IPS-20b (cell line): ENCODE results near the gene SMARCD3.

ENCODE experiments used
- H3K27ac ChIP-seq: one replicate; pipeline ENCODE4 v1.5.1; 2013; ENCODE audit warnings: low read length
- H3K27me3 ChIP-seq: 2 replicates; pipeline ENCODE4 v1.6.1; 2013; ENCODE audit warnings: mild to moderate bottlenecking, low read length, inconsistent platforms; ENCODE audit not compliant: insufficient read depth
- H3K36me3 ChIP-seq: 2 replicates; pipeline ENCODE4 v1.6.1; 2013; ENCODE audit warnings: low read depth, mild to moderate bottlenecking, inconsistent platforms, low read length, moderate library complexity; ENCODE audit not compliant: insufficient read depth
- H3K4me1 ChIP-seq: 2 replicates; pipeline ENCODE4 v1.6.1; 2013; ENCODE audit warnings: mild to moderate bottlenecking, control low read depth, inconsistent platforms, low read length, moderate library complexity; ENCODE audit not compliant: insufficient read depth
- H3K4me3 ChIP-seq: 2 replicates; pipeline ENCODE4 v1.5.1; 2013; ENCODE audit warnings: mild to moderate bottlenecking, low read length, inconsistent platforms
- H3K9ac ChIP-seq: 2 replicates; pipeline ENCODE4 v1.6.1; 2013; ENCODE audit warnings: low read depth, mild to moderate bottlenecking, inconsistent platforms, low read length, moderate library complexity
- H3K9me3 ChIP-seq: 2 replicates; pipeline ENCODE4 v1.6.1; 2013; ENCODE audit warnings: mild to moderate bottlenecking, low read depth, low read length, inconsistent platforms; ENCODE audit not compliant: insufficient read depth

Gene SMARCD3

GRCh38 chr7:151231080-151231479, 17.4 kb downstream of the SMARCD3 start:
- peaks cover 7% of the 10 kb centered on the region for H3K4me1 ChIP-seq
- no peak overlapping the region for H3K4me3 ChIP-seq
- H3K9ac ChIP-seq = no peak overlapping the region

GRCh38 chr7:151229249-151229648, 19.2 kb downstream of the SMARCD3 start:
- H3K27ac ChIP-seq = no peak overlapping the region
- peaks cover 15% of the 10 kb centered on the region for H3K36me3 ChIP-seq
- no peaks in the 10 kb centered on the region for H3K27me3 ChIP-seq
- H3K4me3 ChIP-seq = no peak overlapping the region
- no peaks in the 10 kb centered on the region for H3K9me3 ChIP-seq
- H3K4me1 ChIP-seq = peaks cover 13% of the 10 kb centered on the region
- H3K9ac ChIP-seq = no peak overlapping the region

More at GRCh38 chr7:151231080-151231479, 17.4 kb downstream of the SMARCD3 start:
- H3K27me3 ChIP-seq = no peaks in the 10 kb centered on the region
- H3K9me3 ChIP-seq = no peaks in the 10 kb centered on the region
- H3K36me3 ChIP-seq = peaks cover 15% of the 10 kb centered on the region
- no peak overlapping the region for H3K27ac ChIP-seq

GRCh38 chr7:151228024-151228866, 20.2 kb downstream of the SMARCD3 start:
- H3K9ac ChIP-seq = peak overlapping the region; percentile 80; the same call in 1 of the 2 replicates
- peak overlapping the region; percentile 81 for H3K27ac ChIP-seq
- H3K9me3 ChIP-seq = no peaks in the 10 kb centered on the region
- peaks cover 25% of the 10 kb centered on the region for H3K36me3 ChIP-seq
- peak overlapping the region; percentile 86 for H3K4me3 ChIP-seq
- no peaks in the 10 kb centered on the region for H3K27me3 ChIP-seq
- peaks cover 13% of the 10 kb centered on the region for H3K4me1 ChIP-seq

DNA sequence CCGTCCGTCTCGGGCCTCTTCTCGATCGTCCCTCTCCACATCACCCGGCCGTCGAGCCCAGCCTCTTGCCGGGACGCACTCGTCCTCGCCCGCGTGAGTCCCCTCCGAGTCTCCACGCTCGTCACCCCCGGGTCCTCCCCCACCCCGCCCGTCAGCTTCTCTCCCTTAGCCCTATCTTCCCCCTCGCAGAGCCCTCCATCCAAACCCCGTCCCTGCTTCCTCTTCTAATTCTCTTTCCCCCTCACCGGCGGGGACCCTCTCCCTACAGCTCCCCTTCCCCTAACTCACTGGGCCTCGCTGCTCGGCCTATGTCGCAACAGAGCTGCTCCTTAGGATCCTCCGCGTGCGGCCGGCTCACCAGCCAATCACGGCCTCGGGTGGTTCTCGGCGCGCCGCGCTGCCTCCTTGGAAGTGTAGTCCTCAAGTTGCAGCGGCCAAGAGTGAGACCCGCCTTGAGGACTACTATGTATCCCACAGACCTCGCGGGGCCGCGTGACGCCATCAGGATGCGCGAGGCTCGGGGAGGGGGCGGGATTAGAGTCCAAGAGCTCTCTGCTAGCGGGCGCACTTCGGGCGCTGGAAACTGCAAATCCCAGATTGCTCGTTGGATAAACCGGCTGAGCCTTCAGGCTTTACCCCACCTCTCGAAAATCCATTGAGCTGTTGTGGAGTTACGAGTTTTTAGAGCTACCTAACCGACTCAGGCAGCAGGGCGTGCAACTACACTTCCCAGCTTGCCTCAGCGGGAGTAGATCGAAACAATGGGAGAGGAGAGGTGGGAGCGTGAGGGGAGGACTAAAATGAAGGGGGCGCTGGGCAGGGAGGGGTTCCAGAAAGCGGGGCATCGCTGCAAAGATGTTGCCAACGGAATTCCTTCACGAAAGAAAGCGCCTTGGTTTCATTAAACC, 21.4 kb downstream of the SMARCD3 start, which contains the start of gene ABCF2:
ABCF2 (minus strand) TSS at position 331 of the 908 bp plus-strand sequence. CDS start 747 bp downstream, outside the sequence.
- Histone ChIP-seq H3K9ac (peak within 1 kb of the TSS; percentile 92), H3K9me3 (no peaks in the 10 kb centered on the region), H3K4me1 (peaks cover 13% of the 10 kb centered on the region), H3K4me3 (peak within 1 kb of the TSS; percentile 86), H3K27ac (peak within 1 kb of the TSS; percentile 81), H3K36me3 (peaks cover 36% of the 10 kb centered on the region), H3K27me3 (no peaks in the 10 kb centered on the region)

- peaks cover 42% of the 10 kb centered on the region for H3K36me3 ChIP-seq
- H3K27ac ChIP-seq = no peak overlapping the region
- no peaks in the 10 kb centered on the region for H3K9me3 ChIP-seq
- H3K4me1 ChIP-seq = peaks cover 13% of the 10 kb centered on the region
- H3K9ac ChIP-seq = peak overlapping the region; percentile 92
- H3K27me3 ChIP-seq = no peaks in the 10 kb centered on the region
- peak overlapping the region; percentile 86 for H3K4me3 ChIP-seq
Observed at GRCh38 chr7:151226560-151226874, 22.0 kb downstream of the SMARCD3 start.

DNA sequence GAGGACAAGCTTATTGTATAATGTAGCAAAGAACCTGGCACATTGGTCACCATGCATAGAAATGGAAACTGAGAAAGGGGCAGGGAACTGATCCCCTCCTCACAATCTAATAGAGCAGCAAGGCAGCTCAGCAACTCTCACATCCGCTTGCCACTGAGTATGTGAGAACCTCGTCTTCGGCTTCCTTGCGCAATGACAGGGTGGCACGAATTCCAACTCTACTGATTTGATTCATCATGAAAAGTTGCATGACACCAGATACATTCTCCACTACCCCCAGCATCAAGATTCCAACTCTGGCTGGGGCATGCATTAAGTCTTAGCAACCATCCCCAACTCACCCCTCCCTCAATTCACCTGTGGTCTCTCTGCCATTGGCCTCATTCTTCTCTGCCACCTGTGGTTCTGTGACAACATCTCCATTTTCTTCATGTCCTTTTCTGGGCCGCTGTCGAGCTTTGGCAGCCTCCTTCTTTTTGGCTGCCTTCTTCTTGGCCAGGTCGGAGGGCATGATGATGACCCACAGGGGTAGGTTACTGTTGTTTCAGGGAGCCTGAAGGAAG, 22.5 kb downstream of the SMARCD3 start:
- peaks cover 13% of the 10 kb centered on the region for H3K4me1 ChIP-seq
- no peaks in the 10 kb centered on the region for H3K9me3 ChIP-seq
- H3K27me3 ChIP-seq = no peaks in the 10 kb centered on the region
- peaks cover 45% of the 10 kb centered on the region for H3K36me3 ChIP-seq
- peak overlapping the region; percentile 86 for H3K4me3 ChIP-seq
- H3K9ac ChIP-seq = peak overlapping the region; percentile 92; the same call in 1 of the 2 replicates
- no peak overlapping the region for H3K27ac ChIP-seq

- no peak overlapping the region for H3K4me3 ChIP-seq
- no peak overlapping the region for H3K9ac ChIP-seq
- peaks cover 13% of the 10 kb centered on the region for H3K4me1 ChIP-seq
- no peaks in the 10 kb centered on the region for H3K27me3 ChIP-seq
- H3K9me3 ChIP-seq = no peaks in the 10 kb centered on the region
- no peak overlapping the region for H3K27ac ChIP-seq
- peaks cover 66% of the 10 kb centered on the region for H3K36me3 ChIP-seq
Observed at GRCh38 chr7:151223728-151224127, 24.8 kb downstream of the SMARCD3 start.

DNA sequence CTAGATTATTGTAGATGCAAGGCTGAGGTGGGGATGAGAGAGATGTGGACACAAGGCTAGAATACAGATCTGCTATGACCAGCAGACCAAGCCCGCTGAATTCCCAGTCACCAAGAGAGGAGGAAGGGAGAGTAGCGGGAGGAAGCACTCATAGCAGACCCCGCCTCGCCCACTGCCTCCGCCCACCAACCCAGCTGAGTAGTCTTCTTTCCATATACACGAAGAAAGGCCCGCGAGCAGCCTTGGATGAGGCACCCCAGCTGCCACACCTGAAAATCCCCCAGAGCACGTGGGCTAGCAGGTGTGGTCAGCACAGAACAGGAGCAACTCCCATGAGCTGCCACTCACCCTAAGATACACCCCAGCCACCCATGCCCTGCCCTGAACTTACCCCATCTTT, 30.3 kb downstream of the SMARCD3 start:
- Histone ChIP-seq H3K27ac (no peak overlapping the region), H3K4me1 (no peaks in the 10 kb centered on the region), H3K27me3 (no peaks in the 10 kb centered on the region), H3K9me3 (no peaks in the 10 kb centered on the region), H3K9ac (no peak overlapping the region), H3K36me3 (peaks cover 96% of the 10 kb centered on the region), H3K4me3 (no peak overlapping the region)

- Histone ChIP-seq H3K4me1 (peaks cover 4% of the 10 kb centered on the region; the same call in 1 of the 2 replicates), H3K36me3 (peaks cover 82% of the 10 kb centered on the region), H3K4me3 (no peak overlapping the region), H3K9me3 (no peaks in the 10 kb centered on the region), H3K27ac (no peak overlapping the region), H3K27me3 (no peaks in the 10 kb centered on the region), H3K9ac (no peak overlapping the region)
Observed at GRCh38 chr7:151215396-151215795, 33.1 kb downstream of the SMARCD3 start.

DNA sequence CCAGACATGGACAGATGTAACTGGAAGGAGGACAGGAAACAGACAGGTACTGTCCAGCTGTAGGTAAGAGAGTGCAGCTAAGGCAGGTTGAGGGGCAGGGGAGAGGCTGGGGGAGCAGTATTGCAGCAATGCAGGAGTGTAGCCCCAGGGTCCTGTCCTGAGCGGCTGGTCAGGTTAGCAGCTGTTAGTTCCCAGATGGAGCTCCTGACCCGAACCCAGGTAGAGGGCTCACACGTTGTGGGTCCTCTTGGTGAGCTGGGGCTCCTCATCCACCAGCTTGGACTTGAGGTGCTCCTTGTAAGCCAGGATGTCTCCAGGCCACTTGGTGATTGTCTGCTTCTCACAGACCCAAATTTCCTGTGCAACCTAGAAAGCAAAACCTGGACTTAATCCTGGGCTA, 34.7 kb downstream of the SMARCD3 start:
- Histone ChIP-seq H3K4me1 (peaks cover 4% of the 10 kb centered on the region; the same call in 1 of the 2 replicates), H3K9ac (no peak overlapping the region), H3K27me3 (no peaks in the 10 kb centered on the region), H3K27ac (no peak overlapping the region), H3K9me3 (no peaks in the 10 kb centered on the region), H3K36me3 (peaks cover 69% of the 10 kb centered on the region), H3K4me3 (no peak overlapping the region)

- no peak overlapping the region for H3K4me3 ChIP-seq
- no peaks in the 10 kb centered on the region for H3K9me3 ChIP-seq
- H3K4me1 ChIP-seq = peaks cover 4% of the 10 kb centered on the region; the same call in 1 of the 2 replicates
- H3K9ac ChIP-seq = no peak overlapping the region
- H3K36me3 ChIP-seq = peaks cover 57% of the 10 kb centered on the region
- no peaks in the 10 kb centered on the region for H3K27me3 ChIP-seq
- no peak overlapping the region for H3K27ac ChIP-seq
Observed at GRCh38 chr7:151212626-151213025, 35.9 kb downstream of the SMARCD3 start.
